ENCODE data around the gene KIRREL3.

The KIRREL3 gene

GRCh38 chr11:126658306-126659056 lies 342.1 kb downstream of the KIRREL3 start:
- no peak for DNase-seq

- DNase-seq = no peak
Observed at GRCh38 chr11:126655807-126656128, 344.8 kb downstream of the KIRREL3 start.

- no peak for DNase-seq
Observed at GRCh38 chr11:126654886-126655806, 345.4 kb downstream of the KIRREL3 start.

- DNase-seq = no peak
Observed at GRCh38 chr11:126653040-126653439, 347.5 kb downstream of the KIRREL3 start.

GRCh38 chr11:126647735-126648134 lies 352.8 kb downstream of the KIRREL3 start:
- no peak for DNase-seq

- no peak for DNase-seq
Observed at GRCh38 chr11:126646701-126647557, 353.6 kb downstream of the KIRREL3 start.

GRCh38 chr11:126645186-126645585 lies 355.4 kb downstream of the KIRREL3 start:
- DNase-seq = no peak

GRCh38 chr11:126640186-126640585 lies 360.4 kb downstream of the KIRREL3 start:
- DNase-seq = no peak

GRCh38 chr11:126639692-126640091 lies 360.9 kb downstream of the KIRREL3 start:
- no peak for DNase-seq

GRCh38 chr11:126638648-126639047 lies 361.9 kb downstream of the KIRREL3 start:
- no peak for DNase-seq

- no peak for DNase-seq
Observed at GRCh38 chr11:126637795-126638175, 362.8 kb downstream of the KIRREL3 start.

GRCh38 chr11:126636911-126637794 lies 363.4 kb downstream of the KIRREL3 start:
- no peak for DNase-seq

GRCh38 chr11:126635511-126635910 lies 365.1 kb downstream of the KIRREL3 start:
- DNase-seq = no peak

- DNase-seq = no peak
Observed at GRCh38 chr11:126634963-126635362, 365.6 kb downstream of the KIRREL3 start.

- no peak for DNase-seq
Observed at GRCh38 chr11:126633330-126633729, 367.2 kb downstream of the KIRREL3 start.

GRCh38 chr11:126630893-126631798 lies 369.4 kb downstream of the KIRREL3 start:
- DNase-seq = no peak

- no peak for DNase-seq
Observed at GRCh38 chr11:126630488-126630887, 370.1 kb downstream of the KIRREL3 start.

GRCh38 chr11:126628790-126629621 lies 371.6 kb downstream of the KIRREL3 start:
- DNase-seq = no peak

- DNase-seq = no peak
Observed at GRCh38 chr11:126628450-126628789, 372.1 kb downstream of the KIRREL3 start.

- DNase-seq = no peak
Observed at GRCh38 chr11:126627421-126627820, 373.1 kb downstream of the KIRREL3 start.

Measured in MV-4-11 (cell line).